GM18517 (cell line): Measurements from ENCODE around the gene DNM2.
"Not testable (repeated sequence)": the region's sequence is repeated elsewhere in the genome, so short reads cannot be mapped to it uniquely, and the experiment has no call there.

Experiments
- ATAC-seq: cut with Tn5 transposase; IDR thresholded peaks from one replicate; pipeline ENCODE4 v1.9.1; 2021; ENCODE audit warnings: mild to moderate bottlenecking, moderate library complexity; ENCODE audit not compliant: unreplicated experiment

Gene DNM2

DNA sequence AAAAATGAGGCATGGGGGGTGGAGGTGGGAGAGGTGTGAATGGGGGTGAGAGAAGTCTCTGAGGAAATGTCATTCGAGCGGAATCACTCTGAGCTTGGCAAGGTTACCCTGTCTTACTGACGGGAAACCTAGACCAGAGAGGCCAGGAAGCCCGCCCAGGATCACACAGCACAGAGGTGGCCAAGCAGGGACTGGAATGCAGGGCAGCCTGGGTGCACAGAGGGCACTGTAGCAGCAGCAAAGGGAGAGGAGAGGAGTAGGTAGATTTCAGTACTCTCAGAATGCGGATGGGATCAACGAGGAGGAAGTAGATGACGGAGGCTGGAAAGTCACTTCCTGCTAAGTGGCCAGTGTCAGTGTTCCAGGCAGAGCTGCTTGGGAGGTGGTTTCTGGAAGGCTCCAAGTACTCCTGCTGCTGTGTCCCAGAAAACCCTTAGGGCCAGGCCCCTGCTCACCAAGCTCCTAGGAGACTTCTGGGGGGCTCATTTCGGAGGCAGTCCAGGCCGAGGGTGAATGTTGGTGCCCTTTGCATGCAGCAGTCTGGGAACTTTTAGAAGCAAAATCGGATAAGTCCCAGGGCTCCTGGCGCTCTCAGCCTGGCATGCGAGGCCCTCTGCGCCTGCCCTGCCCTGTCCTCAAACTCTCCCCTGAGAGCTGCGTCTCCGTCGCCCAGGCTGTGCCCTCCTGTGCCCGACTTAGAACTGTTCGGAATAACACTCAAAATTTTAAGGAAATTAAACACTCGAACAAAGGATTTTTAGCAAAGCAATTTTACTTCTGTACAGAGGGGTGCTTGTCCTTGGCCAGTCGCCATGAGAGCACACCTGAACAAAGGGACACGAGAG lies 33.5 kb downstream of the DNM2 start:
- no peak for ATAC-seq

- no peak for ATAC-seq
These were observed 34.5 kb downstream of the DNM2 start for GRCh38 chr19:10752237-10752912.

DNA sequence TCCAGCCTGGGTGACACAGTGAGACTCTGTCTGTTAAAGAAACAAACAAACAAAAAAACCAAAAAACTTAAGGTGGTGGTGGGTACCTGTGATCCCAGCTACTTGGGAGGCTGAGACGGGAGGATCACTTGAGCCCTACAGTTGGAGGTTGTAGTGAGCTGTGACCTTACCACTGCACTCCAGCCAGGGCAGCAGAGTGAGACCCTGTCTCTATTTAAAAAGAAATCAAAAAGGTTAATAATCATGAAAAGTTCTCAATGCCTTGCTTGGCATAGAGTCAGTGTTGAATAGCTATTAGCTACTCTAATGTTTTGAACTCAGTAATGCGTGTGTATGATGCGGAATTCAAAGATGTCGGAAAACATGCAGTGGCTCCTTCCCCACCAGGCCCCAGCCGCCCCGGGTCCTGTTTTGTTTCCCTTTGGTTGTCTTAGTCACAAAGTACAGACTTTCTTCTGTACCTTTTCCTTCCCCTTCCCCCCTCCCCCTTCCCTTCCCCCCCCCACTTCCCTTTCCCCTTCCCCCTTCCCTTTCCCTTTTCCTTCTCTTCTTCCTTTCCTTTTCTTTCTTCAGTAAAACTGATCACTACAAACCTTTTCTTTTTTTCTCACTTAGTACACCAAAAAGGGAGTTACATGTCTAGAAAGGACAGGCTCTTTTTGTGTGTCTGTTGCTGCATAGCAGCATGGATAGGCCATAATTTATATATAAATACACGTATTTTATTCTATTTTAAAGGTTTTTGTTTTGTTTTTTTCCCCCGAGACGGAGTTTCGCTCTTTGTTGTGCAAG lies 35.2 kb downstream of the DNM2 start:
- no peak for ATAC-seq

GRCh38 chr19:10756371-10756770 lies 38.5 kb downstream of the DNM2 start:
- no peak for ATAC-seq

DNA sequence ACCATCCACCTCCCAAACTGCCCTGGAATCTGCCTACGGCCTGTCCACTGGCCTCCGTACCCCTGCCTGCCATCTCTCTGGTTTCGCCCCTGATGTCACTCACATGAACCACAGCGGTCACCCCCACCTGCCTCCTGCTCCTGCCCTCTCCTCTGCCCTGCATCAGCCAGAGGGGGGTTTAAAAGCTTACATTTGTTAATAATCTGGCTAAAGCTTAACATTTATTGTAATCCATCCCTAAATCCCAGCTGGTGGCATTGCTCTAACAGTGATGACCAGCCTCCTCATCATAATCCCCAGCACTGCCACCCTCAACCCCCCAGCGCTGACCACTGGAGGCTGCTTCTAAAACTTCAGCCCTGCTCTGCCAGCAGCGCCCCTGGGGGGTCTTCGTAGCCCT lies 38.9 kb downstream of the DNM2 start:
- ATAC-seq, result no peak

DNA sequence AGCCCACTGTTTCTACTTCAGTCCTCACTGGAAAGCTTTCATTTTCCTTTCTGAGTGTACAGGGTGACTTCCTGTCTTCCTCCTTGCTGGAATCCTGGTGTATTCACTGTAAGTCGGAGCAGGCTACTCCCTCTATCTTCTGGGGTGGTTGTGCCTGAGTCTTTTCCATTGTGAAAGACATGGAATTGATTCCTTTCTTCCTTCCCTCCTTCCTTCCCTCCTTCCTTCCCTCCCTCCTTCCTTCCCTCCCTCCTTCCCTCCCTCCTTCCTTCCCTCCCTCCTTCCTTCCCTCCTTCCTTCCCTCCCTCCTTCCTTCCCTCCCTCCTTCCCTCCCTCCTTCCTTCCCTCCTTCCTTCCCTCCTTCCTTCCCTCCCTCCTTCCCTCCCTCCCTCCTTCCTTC lies 40.2 kb downstream of the DNM2 start:
- ATAC-seq, result not testable (repeated sequence)

DNA sequence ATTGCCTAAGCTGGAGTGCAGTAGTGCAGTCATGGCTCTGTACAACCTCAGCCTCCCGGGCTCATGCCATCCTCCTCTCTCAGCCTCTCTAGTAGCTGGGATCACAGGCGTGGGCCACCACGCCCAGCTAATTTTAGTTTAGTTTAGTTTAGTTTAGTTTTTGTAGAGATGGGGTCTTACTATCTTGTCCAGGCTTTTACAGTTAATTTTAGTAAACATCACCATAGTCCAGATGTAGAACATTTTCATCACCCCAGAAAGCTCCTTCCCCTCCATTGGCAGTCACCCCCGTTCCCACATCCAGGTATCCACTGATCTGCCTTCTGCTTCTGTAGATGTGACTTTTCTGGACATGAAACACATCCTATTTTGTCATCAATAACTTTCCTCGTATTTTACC lies 41.1 kb downstream of the DNM2 start:
- ATAC-seq, result no peak

GRCh38 chr19:10760273-10760944 lies 42.5 kb downstream of the DNM2 start:
- ATAC-seq, result no peak

DNA sequence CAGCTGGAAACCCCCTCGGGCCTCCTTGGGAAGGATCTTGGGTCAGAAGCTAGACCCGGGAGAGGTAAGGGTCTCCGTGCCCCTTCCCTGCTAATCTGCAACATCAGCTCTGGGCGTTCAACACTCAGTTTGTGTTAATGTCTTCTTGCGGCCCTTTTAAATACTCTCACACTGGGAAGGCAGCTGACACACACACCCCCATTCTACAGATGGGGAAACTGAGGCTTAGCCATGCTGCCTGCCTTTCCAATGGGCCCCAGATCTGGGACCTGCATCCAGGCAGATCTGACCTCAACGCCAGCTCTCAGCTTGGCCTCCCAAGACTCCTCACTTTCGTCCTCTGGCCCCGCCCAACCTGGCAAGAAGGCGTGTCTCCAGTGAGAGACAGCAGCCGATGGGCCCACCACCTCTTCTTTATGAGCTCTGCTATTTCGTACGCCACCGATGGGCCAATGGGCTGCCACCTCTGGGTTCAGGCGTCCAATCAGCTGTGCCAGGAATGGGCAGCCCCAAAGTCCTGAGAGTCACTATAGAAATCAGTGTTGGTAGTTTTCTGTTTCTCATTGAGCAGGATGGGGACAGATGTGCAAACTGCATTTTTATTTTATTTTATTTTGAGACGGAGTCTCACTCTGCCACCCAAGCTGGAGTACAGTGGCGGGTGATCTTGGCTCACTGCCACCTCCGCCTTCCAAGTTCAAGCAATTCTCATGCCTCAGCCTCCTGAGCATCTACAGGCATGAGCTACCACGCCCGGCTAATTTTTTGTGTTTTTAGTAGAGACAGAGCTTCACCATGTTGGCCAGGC lies 43.8 kb downstream of the DNM2 start:
- ATAC-seq, result no peak

DNA sequence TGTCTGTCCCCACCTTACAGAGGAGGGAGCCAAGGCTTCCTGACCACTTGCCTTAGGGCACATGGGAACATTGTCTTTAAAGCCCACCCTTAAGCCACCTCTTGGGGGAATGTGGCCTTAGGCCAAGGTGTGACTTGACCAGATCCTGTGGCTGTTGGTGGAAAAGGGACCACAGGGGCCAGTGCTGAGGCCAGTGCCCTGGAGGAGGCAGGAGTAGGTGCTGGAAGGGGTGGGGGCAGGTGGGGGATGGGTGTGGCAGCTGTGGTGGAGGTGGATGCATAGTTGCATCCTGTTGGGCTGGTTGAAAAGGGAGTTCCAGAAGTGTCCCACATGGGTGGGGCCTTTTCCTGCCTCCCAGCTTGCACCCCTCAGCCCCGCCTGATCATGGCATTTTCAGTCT lies 44.8 kb downstream of the DNM2 start:
- ATAC-seq, result no peak

GRCh38 chr19:10763411-10763810 lies 45.5 kb downstream of the DNM2 start:
- no peak for ATAC-seq

GRCh38 chr19:10763828-10764339 lies 46.0 kb downstream of the DNM2 start:
- no peak for ATAC-seq

- ATAC-seq, result no peak
These were observed 46.5 kb downstream of the DNM2 start for GRCh38 chr19:10764340-10764894.

- ATAC-seq, result no peak
These were observed 48.3 kb downstream of the DNM2 start for GRCh38 chr19:10766049-10766623.

DNA sequence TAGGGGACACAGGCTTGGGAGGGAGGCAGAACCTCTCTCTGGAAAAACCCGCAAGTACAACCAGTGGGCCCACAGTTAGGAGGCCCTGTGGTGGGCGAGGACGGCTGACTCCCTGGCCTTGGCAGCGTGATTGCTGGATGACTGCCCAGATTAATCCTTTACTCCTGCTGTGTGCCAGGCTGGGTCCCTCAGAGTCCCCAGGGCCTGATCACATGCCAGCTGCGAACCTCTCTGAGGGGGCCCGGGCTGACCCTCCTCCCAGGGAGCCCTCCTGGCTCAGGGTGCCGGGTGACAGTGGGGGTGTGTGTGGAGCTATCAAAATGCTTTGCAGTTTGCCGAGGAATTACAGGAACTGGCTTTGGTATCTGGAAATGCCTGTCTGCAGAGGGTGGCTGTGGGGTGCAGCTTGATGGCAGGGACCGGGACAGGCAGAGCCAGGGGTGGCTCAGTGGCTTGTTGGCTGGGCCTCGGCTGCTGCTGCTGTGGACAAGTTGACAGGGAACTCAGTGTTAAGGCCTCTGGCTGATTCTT lies 48.9 kb downstream of the DNM2 start:
- no peak for ATAC-seq

- ATAC-seq, result no peak
These were observed 49.8 kb downstream of the DNM2 start for GRCh38 chr19:10767726-10768125.

DNA sequence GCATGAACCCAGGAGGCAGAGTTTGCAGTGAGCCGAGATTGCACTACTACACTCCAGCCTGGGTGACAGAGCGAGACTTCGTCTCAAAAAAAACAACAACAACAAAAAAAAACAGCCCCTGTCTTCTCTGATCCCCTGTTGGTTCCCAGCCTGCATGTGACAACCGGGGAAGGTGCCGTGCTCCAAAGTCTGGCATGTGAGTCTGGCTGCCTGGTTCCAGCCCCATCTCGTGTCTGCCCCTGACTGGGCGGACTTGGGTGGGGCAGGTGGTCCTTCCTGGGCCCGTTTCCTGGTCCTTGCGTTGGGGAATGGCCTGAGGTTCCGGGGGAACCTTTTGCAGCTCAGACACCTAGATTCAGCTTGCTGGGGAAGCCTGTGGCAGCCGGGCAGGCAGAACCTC lies 50.5 kb downstream of the DNM2 start:
- ATAC-seq, result no peak

DNA sequence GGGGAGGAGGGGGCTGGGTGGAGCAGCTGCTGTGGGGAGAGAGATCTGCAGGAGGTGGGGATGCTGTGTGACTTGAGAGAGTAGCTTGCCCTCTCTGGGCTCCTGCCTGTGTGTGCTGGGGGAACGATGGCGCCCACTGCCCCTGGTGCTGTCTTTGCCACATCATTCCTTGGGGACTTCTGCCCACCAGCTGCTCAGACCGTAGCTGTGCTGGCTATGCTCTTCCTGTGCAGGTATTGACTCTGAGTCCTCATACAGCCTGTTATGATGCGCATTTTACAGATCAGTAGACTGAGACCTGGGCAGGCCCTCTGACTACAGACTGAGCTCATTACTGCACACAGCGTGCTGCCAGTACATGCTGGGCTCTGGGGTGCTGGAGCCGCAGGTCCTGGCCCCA lies 51.1 kb downstream of the DNM2 start:
- ATAC-seq, result no peak
